Glutamatergic neuron (in vitro differentiated cells): ENCODE measurements around the gene LAMTOR2. TPM values are rescaled to one million over a fixed set of nuclear protein-coding genes. Genes with fewer than 3 reads are reported as not detected.

Experiments
- DNase-seq: peaks from one replicate; pipeline ENCODE4 v3.0.0; 2022
- H3K27ac Mint-ChIP-seq: one replicate; pipeline ENCODE4 v1.8.0; 2020; ENCODE audit warnings: mild to moderate bottlenecking, mixed read lengths, inconsistent platforms; ENCODE audit not compliant: unreplicated experiment
- H3K27me3 Mint-ChIP-seq: one replicate; pipeline ENCODE4 v1.8.0; 2020; ENCODE audit warnings: mild to moderate bottlenecking, moderate library complexity, mixed read lengths, inconsistent platforms; ENCODE audit not compliant: unreplicated experiment
- H3K36me3 Mint-ChIP-seq: one replicate; pipeline ENCODE4 v1.8.0; 2020; ENCODE audit warnings: mild to moderate bottlenecking, mixed read lengths, inconsistent platforms; ENCODE audit not compliant: unreplicated experiment
- H3K4me1 Mint-ChIP-seq: one replicate; pipeline ENCODE4 v1.8.0; 2020; ENCODE audit warnings: mild to moderate bottlenecking, low read depth, mixed read lengths, inconsistent platforms; ENCODE audit not compliant: unreplicated experiment
- H3K4me3 Mint-ChIP-seq: one replicate; pipeline ENCODE4 v1.8.0; 2020; ENCODE audit warnings: mild to moderate bottlenecking, mixed read lengths, inconsistent platforms; ENCODE audit not compliant: unreplicated experiment
- H3K9me3 Mint-ChIP-seq: one replicate; pipeline ENCODE4 v1.8.0; 2020; ENCODE audit warnings: mild to moderate bottlenecking, moderate library complexity, mixed read lengths, inconsistent platforms; ENCODE audit not compliant: unreplicated experiment
- total RNA-seq: library from RNA; stranded (reverse); fragmentation: NEBNext Ultra II Directional; extraction: Animal tissue kit (Norgen Biotek cat#: 25700); gene quantifications from one replicate; pipeline ENCODE4 v1.2.1, GENCODE V29; 2021; ENCODE audit not compliant: unreplicated experiment
- TF ChIP-seq, protein P1 (sequence below): fragments of 200-600 bp; sonication (generic); IDR thresholded peaks from one replicate; pipeline ENCODE4 v1.5.0; 2021; ENCODE audit not compliant: partially characterized antibody, unreplicated experiment

Gene LAMTOR2
- total RNA-seq, 1 donor from 2014 or later, result 47.0 TPM

GRCh38 chr1:156060937-156061636, 6.5 kb downstream of the LAMTOR2 start, which contains the start of gene RAB25:
RAB25 (plus strand) TSS chr1:156061160; CDS start chr1:156061401, 241 bp downstream.
- no peak for DNase-seq
- Mint-ChIP-seq H3K4me1 (peaks cover 3% of the 10 kb centered on the region), H3K36me3 (no peaks in the 10 kb centered on the region), H3K27ac (no peak within 1 kb of the TSS), H3K4me3 (no peak within 1 kb of the TSS), H3K9me3 (peaks cover 2% of the 10 kb centered on the region), H3K27me3 (peaks cover 8% of the 10 kb centered on the region)
- TF ChIP-seq, protein P1, sequence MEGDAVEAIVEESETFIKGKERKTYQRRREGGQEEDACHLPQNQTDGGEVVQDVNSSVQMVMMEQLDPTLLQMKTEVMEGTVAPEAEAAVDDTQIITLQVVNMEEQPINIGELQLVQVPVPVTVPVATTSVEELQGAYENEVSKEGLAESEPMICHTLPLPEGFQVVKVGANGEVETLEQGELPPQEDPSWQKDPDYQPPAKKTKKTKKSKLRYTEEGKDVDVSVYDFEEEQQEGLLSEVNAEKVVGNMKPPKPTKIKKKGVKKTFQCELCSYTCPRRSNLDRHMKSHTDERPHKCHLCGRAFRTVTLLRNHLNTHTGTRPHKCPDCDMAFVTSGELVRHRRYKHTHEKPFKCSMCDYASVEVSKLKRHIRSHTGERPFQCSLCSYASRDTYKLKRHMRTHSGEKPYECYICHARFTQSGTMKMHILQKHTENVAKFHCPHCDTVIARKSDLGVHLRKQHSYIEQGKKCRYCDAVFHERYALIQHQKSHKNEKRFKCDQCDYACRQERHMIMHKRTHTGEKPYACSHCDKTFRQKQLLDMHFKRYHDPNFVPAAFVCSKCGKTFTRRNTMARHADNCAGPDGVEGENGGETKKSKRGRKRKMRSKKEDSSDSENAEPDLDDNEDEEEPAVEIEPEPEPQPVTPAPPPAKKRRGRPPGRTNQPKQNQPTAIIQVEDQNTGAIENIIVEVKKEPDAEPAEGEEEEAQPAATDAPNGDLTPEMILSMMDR, result no peak

DNA sequence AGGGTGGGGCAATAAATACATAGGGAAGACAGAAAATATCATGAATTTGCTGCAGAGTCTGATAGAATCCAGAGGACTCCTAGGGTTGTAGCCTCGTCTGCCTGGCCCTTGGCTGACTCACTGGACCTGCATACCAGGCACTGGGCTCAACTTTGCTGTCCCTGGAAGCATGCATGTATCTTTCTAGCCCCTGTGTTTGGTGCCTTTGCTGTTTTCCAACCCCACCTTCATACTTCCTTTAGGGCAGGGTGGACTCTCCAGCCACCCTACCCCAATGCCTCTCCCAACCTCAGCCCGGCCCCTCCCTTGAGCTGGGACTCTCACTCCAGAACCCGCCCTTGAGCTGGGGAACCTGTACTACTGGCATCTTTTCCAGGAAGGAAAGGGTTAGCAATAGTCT, 7.6 kb downstream of the LAMTOR2 start:
- H3K4me3 Mint-ChIP-seq, result no peak overlapping the region
- no peaks in the 10 kb centered on the region for H3K36me3 Mint-ChIP-seq
- TF ChIP-seq, protein P1, result no peak
- H3K9me3 Mint-ChIP-seq, result peaks cover 3% of the 10 kb centered on the region
- no peak overlapping the region for H3K27ac Mint-ChIP-seq
- H3K27me3 Mint-ChIP-seq, result peaks cover 6% of the 10 kb centered on the region
- no peak for DNase-seq
- peaks cover 4% of the 10 kb centered on the region for H3K4me1 Mint-ChIP-seq

DNA sequence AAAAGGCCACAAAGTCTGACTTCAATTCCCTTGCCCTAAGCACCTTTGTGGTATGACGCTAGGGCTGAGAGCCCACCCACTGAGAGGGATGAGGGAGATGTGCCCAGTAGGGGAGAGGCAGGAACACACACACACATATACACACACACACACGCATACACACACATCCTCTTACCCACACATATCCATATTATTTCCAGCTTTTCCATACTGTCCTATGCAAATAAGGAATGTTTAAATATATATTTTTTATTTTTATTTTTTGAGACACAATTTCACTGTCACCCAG, 9.4 kb downstream of the LAMTOR2 start:
- H3K36me3 Mint-ChIP-seq, result no peaks in the 10 kb centered on the region
- peaks cover 6% of the 10 kb centered on the region for H3K27me3 Mint-ChIP-seq
- H3K4me1 Mint-ChIP-seq, result peaks cover 4% of the 10 kb centered on the region
- no peak overlapping the region for H3K4me3 Mint-ChIP-seq
- TF ChIP-seq, protein P1, result no peak
- peaks cover 6% of the 10 kb centered on the region for H3K9me3 Mint-ChIP-seq
- no peak overlapping the region for H3K27ac Mint-ChIP-seq
- DNase-seq, result no peak

DNA sequence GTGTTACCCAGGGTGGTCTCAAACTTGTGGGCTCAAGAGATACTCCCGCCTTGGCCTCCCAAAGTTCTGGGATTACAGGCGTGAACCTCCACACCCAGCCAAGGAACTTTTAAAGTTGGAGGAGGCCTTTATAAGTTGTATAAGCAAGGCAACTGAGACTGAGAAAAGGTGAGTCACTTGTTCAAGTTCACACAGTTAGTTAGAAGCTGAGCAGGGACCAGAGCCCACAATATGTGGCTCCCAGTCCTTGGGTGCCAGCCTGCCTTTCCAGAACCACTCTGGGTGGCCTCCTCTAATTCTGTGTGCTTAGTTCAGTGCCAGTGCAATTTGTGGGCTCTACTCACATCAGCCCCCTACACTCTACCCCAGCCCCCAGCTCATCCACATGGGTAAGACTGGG, 10.0 kb downstream of the LAMTOR2 start:
- H3K27ac Mint-ChIP-seq, result no peak overlapping the region
- H3K36me3 Mint-ChIP-seq, result no peaks in the 10 kb centered on the region
- peaks cover 6% of the 10 kb centered on the region for H3K27me3 Mint-ChIP-seq
- no peak overlapping the region for H3K4me3 Mint-ChIP-seq
- peaks cover 8% of the 10 kb centered on the region for H3K9me3 Mint-ChIP-seq
- H3K4me1 Mint-ChIP-seq, result peaks cover 4% of the 10 kb centered on the region
- TF ChIP-seq, protein P1, result no peak
- DNase-seq, result no peak

DNA sequence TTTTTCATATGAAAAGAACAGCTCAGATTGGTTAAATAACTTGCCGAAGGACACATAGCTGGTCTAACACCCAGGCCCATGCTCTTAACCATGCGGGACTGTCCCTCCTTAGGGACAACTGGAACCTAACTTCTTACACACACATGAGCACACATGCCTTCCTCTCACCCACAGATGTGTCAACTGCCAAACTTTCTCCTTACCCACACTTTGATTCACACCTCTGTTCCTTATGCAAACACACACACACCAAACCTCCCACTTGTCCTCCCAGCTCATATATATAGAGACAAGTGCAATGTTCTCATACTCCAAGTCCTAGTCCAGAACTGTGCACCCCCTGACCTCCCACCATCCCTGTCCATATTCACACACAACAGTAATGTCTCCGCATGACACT, 10.6 kb downstream of the LAMTOR2 start:
- H3K27ac Mint-ChIP-seq, result no peak overlapping the region
- H3K4me3 Mint-ChIP-seq, result peak overlapping the region; percentile 1
- DNase-seq, result no peak
- H3K27me3 Mint-ChIP-seq, result peaks cover 7% of the 10 kb centered on the region
- TF ChIP-seq, protein P1, result no peak
- peaks cover 8% of the 10 kb centered on the region for H3K9me3 Mint-ChIP-seq
- no peaks in the 10 kb centered on the region for H3K36me3 Mint-ChIP-seq
- H3K4me1 Mint-ChIP-seq, result peaks cover 4% of the 10 kb centered on the region
